Measurements from ENCODE around the gene ZMYM4. TPM values are rescaled to one million over a fixed set of nuclear protein-coding genes. Genes with fewer than 3 reads are reported as not detected.

Gene ZMYM4
- total RNA-seq, 1 donor from 2014 or later: 46.4 TPM

DNA sequence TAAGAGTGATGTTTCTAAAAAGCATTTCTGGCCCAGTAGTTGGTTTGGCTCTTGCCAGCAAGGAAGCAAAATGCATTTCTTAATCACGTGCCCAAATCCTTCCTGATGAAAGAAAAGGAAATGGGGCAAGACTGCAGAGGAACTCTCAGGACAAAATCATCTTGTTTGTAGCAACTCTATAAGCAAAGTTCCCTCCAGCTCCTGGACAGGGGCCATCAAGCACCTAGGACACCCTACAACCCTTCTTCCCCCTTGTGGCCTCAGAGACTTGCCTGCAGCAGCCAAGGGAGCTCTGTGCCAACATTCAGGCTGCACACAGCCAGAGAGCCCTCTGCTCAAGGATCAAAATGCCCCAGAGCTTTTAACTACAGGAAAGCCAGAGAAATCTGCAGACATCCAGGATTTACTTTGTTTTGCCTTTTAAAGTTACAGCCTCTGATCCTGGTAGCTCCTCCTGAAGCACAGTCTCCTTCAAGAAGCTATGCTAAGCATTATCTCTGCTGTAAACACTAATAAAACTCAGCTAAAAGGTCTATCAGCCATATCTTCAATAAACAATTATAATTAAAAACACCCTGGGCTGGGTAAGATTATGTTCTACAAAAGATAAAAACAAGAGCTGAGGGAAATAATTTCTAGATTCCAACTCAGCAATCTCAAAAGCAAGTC, 183.7 kb downstream of the ZMYM4 start:
- ATAC-seq (ENCODE audit: low read depth) (no peak), DNase-seq (no peak)
- Mint-ChIP-seq H3K27ac (no peak overlapping the region), H3K36me3 (ENCODE audit: low read depth) (peaks cover 48% of the 10 kb centered on the region), H3K27me3 (no peaks in the 10 kb centered on the region), H3K4me3 (no peak overlapping the region), H3K4me1 (no peaks in the 10 kb centered on the region), H3K9me3 (no peaks in the 10 kb centered on the region)
- POLR2A ChIA-PET: interaction anchor here (1.1 kb wide), 1 partner anchor 317 kb away, joined by 9 read pairs; the partner anchor contains the start of gene CLSPN
- CTCF ChIA-PET: interaction anchor here (0.8 to 6.9 kb wide), 10 partner anchors 8 to 321 kb away, joined by 3 to 101 read pairs (median 8); no protein-coding TSS in a partner anchor
- TF ChIP-seq, protein P1, sequence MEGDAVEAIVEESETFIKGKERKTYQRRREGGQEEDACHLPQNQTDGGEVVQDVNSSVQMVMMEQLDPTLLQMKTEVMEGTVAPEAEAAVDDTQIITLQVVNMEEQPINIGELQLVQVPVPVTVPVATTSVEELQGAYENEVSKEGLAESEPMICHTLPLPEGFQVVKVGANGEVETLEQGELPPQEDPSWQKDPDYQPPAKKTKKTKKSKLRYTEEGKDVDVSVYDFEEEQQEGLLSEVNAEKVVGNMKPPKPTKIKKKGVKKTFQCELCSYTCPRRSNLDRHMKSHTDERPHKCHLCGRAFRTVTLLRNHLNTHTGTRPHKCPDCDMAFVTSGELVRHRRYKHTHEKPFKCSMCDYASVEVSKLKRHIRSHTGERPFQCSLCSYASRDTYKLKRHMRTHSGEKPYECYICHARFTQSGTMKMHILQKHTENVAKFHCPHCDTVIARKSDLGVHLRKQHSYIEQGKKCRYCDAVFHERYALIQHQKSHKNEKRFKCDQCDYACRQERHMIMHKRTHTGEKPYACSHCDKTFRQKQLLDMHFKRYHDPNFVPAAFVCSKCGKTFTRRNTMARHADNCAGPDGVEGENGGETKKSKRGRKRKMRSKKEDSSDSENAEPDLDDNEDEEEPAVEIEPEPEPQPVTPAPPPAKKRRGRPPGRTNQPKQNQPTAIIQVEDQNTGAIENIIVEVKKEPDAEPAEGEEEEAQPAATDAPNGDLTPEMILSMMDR (IDR thresholded peaks at IDR 0.05): no peak
- intact Hi-C loops (cut with micrococcal nuclease): no loop called here

DNA sequence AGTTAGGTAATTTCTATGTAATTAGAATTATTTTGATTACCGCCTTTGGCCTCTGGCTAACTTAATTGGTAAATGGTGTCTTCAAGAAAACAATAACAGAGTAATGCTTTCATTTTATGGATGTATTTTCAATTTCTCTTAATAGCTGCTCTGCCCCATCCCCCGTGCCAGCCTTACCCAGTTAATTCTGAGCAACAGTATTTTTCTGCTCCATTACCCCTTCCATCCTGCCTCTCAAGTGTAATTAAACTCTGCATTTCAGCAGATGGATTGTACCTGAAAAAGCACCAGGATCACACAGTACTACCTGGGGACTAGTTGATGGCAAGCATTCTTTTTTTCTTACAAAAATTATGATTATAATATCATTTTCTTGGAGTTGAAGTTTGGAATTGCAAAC, 184.5 kb downstream of the ZMYM4 start:
- H3K36me3 Mint-ChIP-seq (ENCODE audit: low read depth): peaks cover 51% of the 10 kb centered on the region
- POLR2A ChIA-PET: interaction anchor here (1.1 kb wide), 1 partner anchor 316 kb away, joined by 9 read pairs; the partner anchor contains the start of gene CLSPN
- H3K9me3 Mint-ChIP-seq: no peaks in the 10 kb centered on the region
- no peak for DNase-seq
- TF ChIP-seq, protein P1 (IDR thresholded peaks at IDR 0.05): no peak
- no peak overlapping the region for H3K27ac Mint-ChIP-seq
- no peak overlapping the region for H3K4me3 Mint-ChIP-seq
- intact Hi-C loops (cut with micrococcal nuclease): no loop called here
- CTCF ChIA-PET: interaction anchor here (1.3 to 6.9 kb wide), 5 partner anchors 17 to 262 kb away, joined by 3 to 101 read pairs (median 20); no protein-coding TSS in a partner anchor
- no peak for ATAC-seq (ENCODE audit: low read depth)
- H3K27me3 Mint-ChIP-seq: no peaks in the 10 kb centered on the region
- no peaks in the 10 kb centered on the region for H3K4me1 Mint-ChIP-seq

DNA sequence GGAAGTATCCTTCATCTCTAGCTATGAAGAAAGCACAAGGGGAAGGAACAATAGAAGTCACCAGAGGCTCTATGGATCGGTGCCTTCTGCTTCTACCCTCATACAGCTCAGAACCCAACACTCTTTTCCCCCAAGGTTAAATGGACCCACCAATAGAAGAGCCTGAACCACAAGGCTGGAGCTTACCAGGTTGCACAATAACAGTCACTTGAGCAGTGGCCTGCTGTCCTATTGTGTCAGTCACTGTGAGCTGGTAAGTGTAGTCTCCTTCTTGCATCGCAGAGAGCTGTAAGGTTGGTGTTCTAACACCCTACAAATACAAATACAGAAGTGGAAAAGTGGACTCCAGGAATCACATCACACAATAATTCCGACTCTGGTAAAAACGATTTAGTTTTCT, 185.7 kb downstream of the ZMYM4 start:
- Mint-ChIP-seq H3K4me1 (no peaks in the 10 kb centered on the region), H3K36me3 (ENCODE audit: low read depth) (peaks cover 58% of the 10 kb centered on the region), H3K4me3 (no peak overlapping the region), H3K27ac (no peak overlapping the region), H3K9me3 (no peaks in the 10 kb centered on the region), H3K27me3 (no peaks in the 10 kb centered on the region)
- ATAC-seq (ENCODE audit: low read depth) (no peak), DNase-seq (no peak)
- ChIA-PET POLR2A (no interaction called here), CTCF (interaction anchor here (1.3 to 2.1 kb wide), 3 partner anchors 79 to 111 kb away, joined by 3 to 5 read pairs (median 5); no protein-coding TSS in a partner anchor)
- TF ChIP-seq, protein P1 (IDR thresholded peaks at IDR 0.05): no peak
- intact Hi-C loops (cut with micrococcal nuclease): no loop called here

DNA sequence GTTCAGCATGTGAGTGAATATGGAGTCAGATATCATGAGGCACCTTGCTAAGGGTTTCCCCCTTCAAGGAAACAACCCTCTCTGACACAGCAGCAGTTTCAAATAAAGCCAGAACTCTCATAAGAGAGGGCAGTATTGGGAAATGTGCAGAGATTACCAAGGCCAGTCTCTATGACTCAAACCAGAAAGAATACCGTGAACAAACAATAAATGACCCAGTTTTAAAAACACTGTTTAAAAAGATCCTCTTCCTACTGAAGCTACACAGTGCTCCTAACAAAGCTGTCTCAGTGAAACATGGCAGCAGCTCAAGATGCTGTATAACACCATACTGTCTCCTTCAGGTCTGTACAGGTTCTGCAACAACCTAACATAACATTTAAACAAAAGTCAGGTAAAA, 186.1 kb downstream of the ZMYM4 start:
- CTCF ChIA-PET: interaction anchor here (1.1 to 2.1 kb wide), 4 partner anchors 91 to 273 kb away, joined by 3 to 5 read pairs (median 4); no protein-coding TSS in a partner anchor
- DNase-seq (no peak), ATAC-seq (ENCODE audit: low read depth) (no peak)
- Mint-ChIP-seq H3K36me3 (ENCODE audit: low read depth) (peaks cover 58% of the 10 kb centered on the region), H3K27me3 (no peaks in the 10 kb centered on the region), H3K27ac (no peak overlapping the region), H3K9me3 (no peaks in the 10 kb centered on the region), H3K4me1 (no peaks in the 10 kb centered on the region), H3K4me3 (no peak overlapping the region)
- TF ChIP-seq, protein P1 (IDR thresholded peaks at IDR 0.05): no peak
- POLR2A ChIA-PET: no interaction called here
- intact Hi-C loops (cut with micrococcal nuclease): no loop called here

DNA sequence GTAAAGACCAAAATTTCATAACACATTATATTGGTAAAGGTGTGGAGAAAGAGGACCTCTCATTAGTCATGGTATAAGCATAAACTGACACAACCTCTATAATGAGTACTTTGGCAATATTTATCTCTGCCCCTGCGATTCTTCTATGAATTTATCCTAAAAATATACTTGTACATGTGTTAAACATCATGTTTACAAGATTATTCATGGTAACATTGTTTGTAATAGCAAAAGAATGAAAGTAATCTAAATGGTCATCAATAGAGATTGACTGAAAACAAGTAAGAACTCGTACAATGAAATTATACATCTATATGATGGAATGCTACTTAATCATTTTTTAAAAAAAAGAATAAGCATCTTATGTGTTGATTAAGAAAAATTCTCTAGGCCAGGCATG, 192.3 kb downstream of the ZMYM4 start:
- no peak overlapping the region for H3K4me3 Mint-ChIP-seq
- no peaks in the 10 kb centered on the region for H3K27me3 Mint-ChIP-seq
- peaks cover 77% of the 10 kb centered on the region for H3K36me3 Mint-ChIP-seq (ENCODE audit: low read depth)
- DNase-seq (no peak), ATAC-seq (ENCODE audit: low read depth) (no peak)
- no peak overlapping the region for H3K27ac Mint-ChIP-seq
- TF ChIP-seq, protein P1 (IDR thresholded peaks at IDR 0.05): no peak
- ChIA-PET POLR2A (no interaction called here), CTCF (no interaction called here)
- H3K9me3 Mint-ChIP-seq: peaks cover 6% of the 10 kb centered on the region
- H3K4me1 Mint-ChIP-seq: no peaks in the 10 kb centered on the region
- intact Hi-C loops (cut with micrococcal nuclease): no loop called here
